K562 treated with DMSO at 1 percent for 4 hours (cell line): Measurements from ENCODE around the gene ZNF280D. TPM values are rescaled to one million over a fixed set of nuclear protein-coding genes. Genes with fewer than 3 reads are reported as not detected.

Experiments used
- total RNA-seq: library from RNA; unstranded; fragments of 300-600 nt; gene quantifications from 2 replicates; pipeline ENCODE4 v1.2.3, GENCODE V29; 2022; ENCODE audit not compliant: insufficient read depth

Gene ZNF280D
- total RNA-seq, result 7.6 and 7.9 TPM in 2 replicates

GRCh38 chr15:56733136-56734012, at the start of gene ZNF280D:
Gene ZNF280D (minus strand): TSS chr15:56733509. CDS start chr15:56707109, 26,400 bp downstream.

Other genes starting within 250 kb of the ZNF280D start
- gene TCF12, start 185.1 kb upstream of the ZNF280D start, total RNA-seq, result 25.6 and 34.8 TPM in 2 replicates